RPMI8226 (cell line): ENCODE results near the gene GATM.
A peak's percentile ranks its signal among the peaks of the same experiment; 100 is the strongest.
"Not testable (repeated sequence)": the region's sequence is repeated elsewhere in the genome, so short reads cannot be mapped to it uniquely, and the experiment has no call there.

Experiments
- DNase-seq: peaks from one replicate; pipeline ENCODE4 v3.0.0-alpha.2; 2015

Gene GATM

GRCh38 chr15:45349623-45350022 lies 28.7 kb downstream of the GATM start:
- no peak for DNase-seq

GRCh38 chr15:45347989-45348388 lies 30.4 kb downstream of the GATM start:
- DNase-seq: no peak

- DNase-seq: no peak
Observed at GRCh38 chr15:45347033-45347432, 31.3 kb downstream of the GATM start.

- DNase-seq: no peak
Observed at GRCh38 chr15:45346381-45346780, 32.0 kb downstream of the GATM start.

GRCh38 chr15:45343258-45343860 lies 35.0 kb downstream of the GATM start:
- no peak for DNase-seq

- no peak for DNase-seq
Observed at GRCh38 chr15:45341790-45342189, 36.6 kb downstream of the GATM start.

- no peak for DNase-seq
Observed at GRCh38 chr15:45340429-45340828, 37.9 kb downstream of the GATM start.

GRCh38 chr15:45338417-45338816 lies 39.9 kb downstream of the GATM start:
- no peak for DNase-seq

GRCh38 chr15:45337224-45337623 lies 41.1 kb downstream of the GATM start:
- no peak for DNase-seq

GRCh38 chr15:45333550-45333949 lies 44.8 kb downstream of the GATM start:
- DNase-seq: no peak

- DNase-seq: no peak
Observed at GRCh38 chr15:45332694-45333093, 45.6 kb downstream of the GATM start.

- no peak for DNase-seq
Observed at GRCh38 chr15:45331972-45332371, 46.4 kb downstream of the GATM start.

GRCh38 chr15:45328663-45329062 lies 49.7 kb downstream of the GATM start:
- DNase-seq: no peak

- no peak for DNase-seq
Observed at GRCh38 chr15:45326741-45327140, 51.6 kb downstream of the GATM start.

GRCh38 chr15:45326280-45326679 lies 52.1 kb downstream of the GATM start:
- no peak for DNase-seq

GRCh38 chr15:45320581-45321205 lies 57.7 kb downstream of the GATM start:
- DNase-seq: no peak

GRCh38 chr15:45319472-45320214 lies 58.7 kb downstream of the GATM start:
- DNase-seq: no peak

GRCh38 chr15:45314960-45315359 lies 63.4 kb downstream of the GATM start:
- DNase-seq: peak; percentile 52

GRCh38 chr15:45314117-45314516 lies 64.2 kb downstream of the GATM start:
- not testable (repeated sequence) for DNase-seq
